ENCODE data around the gene IL17RC. TPM values are rescaled to one million over a fixed set of nuclear protein-coding genes. Genes with fewer than 3 reads are reported as not detected.

The IL17RC gene
- total RNA-seq, 1 experiment from 2014 or later = 6.8 TPM

GRCh38 chr3:9940746-9941145, 23.8 kb downstream of the IL17RC start:
- Histone ChIP-seq H3K9me3 (ENCODE audit: control insufficient read depth, low read depth, low read length) (no peaks in the 10 kb centered on the region), H3K14ac (ENCODE audit: insufficient read depth, low read length) (no peak overlapping the region; the same call in 1 of the 2 replicates), H4K20me1 (ENCODE audit: control insufficient read depth, insufficient read depth, insufficient read length) (no peaks in the 10 kb centered on the region), H3K23ac (ENCODE audit: insufficient read length, low read depth, low read length) (no peak overlapping the region), H3K79me1 (ENCODE audit: insufficient read depth, low read depth, low read length, poor library complexity, severe bottlenecking) (no peaks in the 10 kb centered on the region), H2AFZ (ENCODE audit: low read length) (no peak overlapping the region), H3K56ac (ENCODE audit: insufficient read length, low read depth, low read length) (no peak overlapping the region), H2BK5ac (ENCODE audit: insufficient read length, low read length) (no peak overlapping the region), H2BK20ac (ENCODE audit: low read depth, low read length, poor library complexity, severe bottlenecking) (no peak overlapping the region), H2BK120ac (ENCODE audit: low read depth, low read length, poor library complexity, severe bottlenecking) (no peak overlapping the region), H3K18ac (ENCODE audit: insufficient read length, low read depth, low read length) (no peak overlapping the region), H3K9ac (ENCODE audit: extremely low read depth, insufficient read length, low read length) (no peak overlapping the region), H3T11ph (ENCODE audit: low read length) (no peak overlapping the region), H4K8ac (replicated peaks; ENCODE audit: insufficient read length, low read depth, low read length) (no peak overlapping the region), H2BK12ac (ENCODE audit: insufficient read length, low read depth, low read length) (no peak overlapping the region), H3K27ac (ENCODE audit: insufficient read length, low read depth, low read length) (no peak overlapping the region), H2AK5ac (ENCODE audit: insufficient read length, low read length) (no peak overlapping the region), H4K5ac (ENCODE audit: insufficient read length, low read depth, low read length) (no peak overlapping the region), H4K91ac (ENCODE audit: insufficient read length, low read depth, low read length) (no peak overlapping the region), H3K27me3 (ENCODE audit: insufficient read depth, low read length) (no peaks in the 10 kb centered on the region), H3K4ac (ENCODE audit: low read depth, low read length) (no peak overlapping the region), H3K79me2 (ENCODE audit: insufficient read depth, low read length) (no peaks in the 10 kb centered on the region), H3K23me2 (ENCODE audit: insufficient read length, low read depth, low read length, poor library complexity, severe bottlenecking) (no peaks in the 10 kb centered on the region), H3K4me2 (ENCODE audit: insufficient read depth, insufficient read length, low read length) (no peak overlapping the region), H3K4me1 (ENCODE audit: insufficient read depth, low read length) (no peaks in the 10 kb centered on the region), H2BK15ac (ENCODE audit: low read depth, low read length) (no peak overlapping the region)
- Mint-ChIP-seq H3K9me3 (peaks cover 0 to 2% of the 10 kb centered on the region in 2 experiments; a peak in 2 of 5 replicates), H3K4me3 (no peak overlapping the region), H3K4me1 (0 out of 4 replicates have a peak, but pooled peaks cover 0 to 4% of the 10 kb centered on the region in 2 experiments), H3K36me3 (ENCODE audit: insufficient read depth in 1 of 3, low read depth in 3 of 3) (peaks cover 2 to 39% (median 21%) of the 10 kb centered on the region in 3 experiments; a peak in 6 of 7 replicates), H3K27ac (no peak overlapping the region), H3K27me3 (ENCODE audit: low read depth) (peaks cover 4% of the 10 kb centered on the region)
- no CpG with 5 or more reads among the region's 10 CpGs for WGBS (ENCODE audit: extremely low coverage, insufficient read length, low lambda C conversion rate)
- no peak for DNase-seq
- TF ChIP-seq CTCF (conservative IDR thresholded peaks at IDR 0.05) = no peak

Data from H9 (cell line).